ENCODE measurements around the gene C6orf62.
"Not testable (repeated sequence)": the region's sequence is repeated elsewhere in the genome, so short reads cannot be mapped to it uniquely, and the experiment has no call there.

DNA sequence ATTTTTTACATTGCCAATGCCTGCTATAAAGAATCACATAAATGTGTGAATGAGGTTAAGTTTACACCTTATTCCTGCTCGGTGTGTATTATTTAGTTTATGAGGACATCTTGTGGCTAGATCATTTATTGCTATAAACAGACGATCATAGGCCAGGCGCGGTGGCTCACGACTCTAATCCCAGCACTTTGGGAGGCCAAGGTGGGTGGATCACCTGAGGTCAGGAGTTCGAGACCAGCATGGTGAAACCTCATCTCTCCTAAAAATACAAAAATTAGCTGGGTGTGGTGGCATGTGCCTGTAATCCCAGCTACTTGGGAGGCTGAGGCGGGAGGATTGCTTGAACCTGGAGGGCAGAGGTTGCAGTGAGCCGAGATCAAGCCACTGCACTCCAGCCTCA, 23.3 kb downstream of the C6orf62 start:
- TF ChIP-seq POLR2AphosphoS5 (IDR thresholded peaks at IDR 0.05; ENCODE audit: borderline replicate concordance, low read depth, low read length); EZH2 (IDR thresholded peaks at IDR 0.05); FOXP2 (optimal IDR thresholded peaks at IDR 0.05; ENCODE audit: control extremely low read depth, extremely low read length, insufficient read depth): not testable (repeated sequence)
